Measurements from ENCODE around the gene XXYLT1.

XXYLT1 gene

GRCh38 chr3:195068084-195069080 lies 202.6 kb downstream of the XXYLT1 start (continued):
- no peak for TF ChIP-seq ZNF138 (tag by site-specific recombination; IDR thresholded peaks at IDR 0.05; ENCODE audit: borderline replicate concordance)
- TF ChIP-seq ZNF768 (tag by site-specific recombination; IDR thresholded peaks at IDR 0.05): no peak
- TF ChIP-seq ZIC2 (tag by site-specific recombination; IDR thresholded peaks at IDR 0.05): no peak
- no peak for TF ChIP-seq MEIS1 (CRISPR knock-in tag; IDR thresholded peaks at IDR 0.05; ENCODE audit: borderline replicate concordance)
- TF ChIP-seq ZNF623 (tag by site-specific recombination; IDR thresholded peaks at IDR 0.05): no peak
- no peak for TF ChIP-seq ZNF621 (tag by site-specific recombination; IDR thresholded peaks at IDR 0.05)
- no peak for TF ChIP-seq ZNF175 (tag by site-specific recombination; IDR thresholded peaks at IDR 0.05)
- no peak for TF ChIP-seq SCRT1 (tag by site-specific recombination; IDR thresholded peaks at IDR 0.05; ENCODE audit: borderline replicate concordance)
- no peak for TF ChIP-seq ZNF140 (tag by site-specific recombination; IDR thresholded peaks at IDR 0.05)
- TF ChIP-seq ZNF426 (tag by site-specific recombination; IDR thresholded peaks at IDR 0.05): no peak
- no peak for TF ChIP-seq ELK4 (IDR thresholded peaks at IDR 0.05; ENCODE audit: borderline replicate concordance, low read depth, low read length)
- TF ChIP-seq ZNF274 (IDR thresholded peaks at IDR 0.05; ENCODE audit: low read length): no peak
- TF ChIP-seq ZNF274 (tag by site-specific recombination; IDR thresholded peaks at IDR 0.05; ENCODE audit: borderline replicate concordance): no peak

GRCh38 chr3:195066441-195066841 lies 204.5 kb downstream of the XXYLT1 start:
- POLR2A ChIA-PET: no interaction called here
- no peak overlapping the region for H3K27ac ChIP-seq (ENCODE audit: extremely low read depth, low read depth, low read length)
- no peaks in the 10 kb centered on the region for H3K9me3 ChIP-seq (ENCODE audit: control insufficient read depth, insufficient read depth, low read depth, low read length)
- TF ChIP-seq ZSCAN16 (tag by site-specific recombination; IDR thresholded peaks at IDR 0.05): no peak
- no peak for TF ChIP-seq ZNF692 (tag by site-specific recombination; IDR thresholded peaks at IDR 0.05)
- TF ChIP-seq PATZ1 (tag by site-specific recombination; IDR thresholded peaks at IDR 0.05): no peak
- no peak for TF ChIP-seq ZNF37A (tag by site-specific recombination; IDR thresholded peaks at IDR 0.05)
- peak; percentile 84 for TF ChIP-seq ZNF18 (tag by site-specific recombination; IDR thresholded peaks at IDR 0.05)
- CTCF ChIA-PET: no interaction called here
- H3K4me3 ChIP-seq (ENCODE audit: low read depth, low read length): no peak overlapping the region
- peaks cover 0 to 9% of the 10 kb centered on the region in 2 experiments; a peak in 1 of 3 replicates for H3K36me3 ChIP-seq (ENCODE audit: control insufficient read depth in 2 of 2, insufficient read depth in 1 of 2, low read length in 2 of 2)
- peaks cover 3% of the 10 kb centered on the region; the same call in 1 of the 2 replicates for H3K4me1 ChIP-seq (ENCODE audit: control insufficient read depth, insufficient read depth, low read length)

Data from HEK293 (cell line).